Stromal cell of bone marrow (primary cell): ENCODE results near the gene WFDC13.
"Not testable (repeated sequence)": the region's sequence is repeated elsewhere in the genome, so short reads cannot be mapped to it uniquely, and the experiment has no call there.

Experiments
- DNase-seq: peaks from one replicate; pipeline ENCODE4 v3.0.0-alpha.2; 2012; ENCODE audit warnings: low read depth

Gene WFDC13, protein sequence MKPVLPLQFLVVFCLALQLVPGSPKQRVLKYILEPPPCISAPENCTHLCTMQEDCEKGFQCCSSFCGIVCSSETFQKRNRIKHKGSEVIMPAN

DNA sequence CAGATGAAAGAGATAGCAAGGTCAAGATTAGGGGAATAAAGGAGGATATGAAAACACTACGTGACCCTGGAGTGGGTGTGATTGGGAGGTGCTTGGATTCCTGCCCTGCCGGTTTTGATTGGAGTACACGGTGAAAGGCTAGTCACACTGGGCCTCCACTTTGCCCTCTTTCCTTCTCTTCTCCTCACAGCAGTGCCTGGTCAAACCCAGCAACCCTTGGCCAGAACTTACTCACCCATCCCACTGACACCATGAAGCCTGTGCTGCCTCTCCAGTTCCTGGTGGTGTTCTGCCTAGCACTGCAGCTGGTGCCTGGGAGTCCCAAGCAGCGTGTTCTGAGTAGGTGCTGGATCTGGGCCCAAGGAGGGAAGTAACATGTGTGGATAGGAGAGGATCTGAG, at the start of gene WFDC13:
WFDC13 (plus strand) TSS at position 166 of the 400 bp plus-strand sequence; CDS start at position 252, 86 bp downstream.
- no peak for DNase-seq

DNA sequence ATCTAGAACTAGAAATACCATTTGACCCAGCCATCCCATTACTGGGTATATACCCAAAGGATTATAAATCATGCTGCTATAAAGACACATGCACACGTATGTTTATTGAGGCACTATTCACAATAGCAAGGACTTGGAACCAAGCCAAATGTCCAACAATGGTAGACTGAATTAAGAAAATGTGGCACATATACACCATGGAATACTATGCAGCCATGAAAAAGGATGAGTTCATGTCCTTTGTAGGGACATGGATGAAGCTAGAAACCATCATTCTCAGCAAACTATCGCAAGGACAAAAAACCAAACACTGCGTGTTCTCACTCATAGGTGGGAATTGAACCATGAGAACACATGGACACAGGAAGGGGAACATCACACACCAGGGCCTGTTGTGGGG, 44.8 kb upstream of the WFDC13 start:
- not testable (repeated sequence) for DNase-seq

DNA sequence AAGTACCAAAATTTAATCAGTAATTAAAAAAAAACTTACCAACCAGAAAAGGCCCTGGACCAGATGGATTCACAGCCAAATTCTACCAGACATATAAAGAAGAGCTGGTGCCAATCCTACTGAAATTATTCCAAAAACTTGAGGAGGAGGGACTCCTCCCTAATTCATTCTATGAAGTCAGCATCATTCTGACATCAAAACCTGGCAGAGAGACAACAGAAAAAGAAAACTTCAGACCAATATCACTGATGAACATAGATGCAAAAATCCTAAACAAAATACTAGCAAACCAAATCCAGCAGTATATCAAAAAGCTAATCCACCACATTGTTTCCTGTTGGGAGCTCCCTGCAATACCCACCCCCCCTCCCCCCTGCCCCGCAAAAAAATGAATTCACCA, 31.7 kb upstream of the WFDC13 start, which contains the start of gene WFDC11:
WFDC11 (minus strand) TSS at position 101 of the 400 bp plus-strand sequence. CDS start 19,639 bp downstream, outside the sequence.
- DNase-seq: no peak

DNA sequence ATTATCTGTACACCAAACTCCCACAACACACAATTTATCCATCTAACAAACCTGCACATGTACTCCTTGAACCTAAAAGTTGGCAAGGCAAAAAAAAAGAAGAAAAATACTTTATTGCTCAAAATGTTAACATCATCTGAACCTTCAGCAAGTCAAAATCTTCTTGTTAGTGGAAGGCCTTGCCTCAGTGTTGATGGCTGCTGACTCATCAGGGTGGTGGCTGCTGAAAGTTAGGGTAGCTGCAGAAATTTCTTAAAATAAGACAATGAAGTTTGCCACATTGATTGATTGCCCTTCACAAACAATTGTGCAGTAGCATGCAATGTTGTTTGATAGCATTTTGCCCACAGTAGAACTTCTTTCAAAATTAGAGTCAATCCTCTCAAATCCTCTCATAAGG, 29.1 kb upstream of the WFDC13 start:
- no peak for DNase-seq

DNA sequence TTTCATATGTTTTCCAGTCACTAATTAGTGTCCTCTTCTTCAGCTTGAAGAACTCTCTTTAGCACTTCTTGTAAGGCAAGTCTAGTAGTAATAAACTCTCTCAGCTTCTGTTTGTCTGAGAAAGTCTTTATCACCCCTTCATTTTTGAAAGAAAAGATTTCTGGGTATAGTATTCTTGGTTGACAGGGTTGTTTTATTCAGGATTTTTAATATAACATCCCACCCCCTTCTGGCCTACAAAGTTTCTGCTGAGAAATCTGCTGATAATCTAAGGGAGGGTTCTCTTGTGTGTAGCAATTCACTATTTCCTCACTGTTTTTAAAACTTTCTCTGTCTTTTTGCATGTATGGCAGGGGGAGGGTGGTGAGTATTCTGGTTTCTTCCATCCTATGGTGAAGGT, 22.2 kb upstream of the WFDC13 start:
- DNase-seq: no peak

GRCh38 chr20:45685896-45686295, 15.9 kb upstream of the WFDC13 start:
- no peak for DNase-seq

DNA sequence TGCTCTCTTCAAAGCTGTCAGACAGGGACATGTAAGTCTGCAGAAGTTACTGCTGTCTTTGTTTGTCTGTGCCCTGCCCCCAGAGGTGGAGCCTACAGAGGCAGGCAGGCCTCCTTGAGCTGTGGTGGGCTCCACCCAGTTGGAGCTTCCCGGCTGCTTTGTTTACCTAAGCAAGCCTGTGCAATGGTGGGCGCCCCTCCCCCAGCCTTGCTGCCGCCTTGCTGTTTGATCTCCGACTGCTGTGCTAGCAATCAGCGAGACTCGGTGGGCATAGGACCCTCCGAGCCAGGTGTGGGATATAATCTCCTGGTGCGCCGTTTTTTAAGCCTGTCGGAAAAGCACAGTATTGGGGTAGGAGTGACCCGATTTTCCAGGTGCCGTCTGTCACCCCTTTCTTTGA, 8.5 kb upstream of the WFDC13 start:
- DNase-seq: not testable (repeated sequence)

- DNase-seq: peak; percentile 8
Observed at GRCh38 chr20:45695496-45695895, 6.3 kb upstream of the WFDC13 start.

DNA sequence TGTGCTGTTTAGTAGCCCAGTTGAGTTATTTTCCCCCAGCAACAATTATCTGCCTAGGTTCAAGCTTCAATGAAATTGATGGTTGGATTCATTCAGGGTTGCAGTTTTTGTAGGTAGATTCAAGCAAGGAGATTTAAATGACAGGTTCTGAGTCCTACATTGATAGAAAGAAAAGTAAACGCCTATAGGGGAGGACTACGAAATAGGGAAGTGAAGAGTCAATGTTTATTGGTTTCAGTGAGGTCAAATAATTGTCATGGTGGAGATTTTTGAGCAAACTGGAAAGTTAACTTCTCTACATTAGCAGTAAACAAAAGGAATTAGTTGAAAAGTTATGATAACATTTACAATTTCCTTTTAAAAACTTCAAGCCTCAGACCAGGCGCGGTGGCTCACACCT, 734 bp upstream of the WFDC13 start:
- no peak for DNase-seq

DNA sequence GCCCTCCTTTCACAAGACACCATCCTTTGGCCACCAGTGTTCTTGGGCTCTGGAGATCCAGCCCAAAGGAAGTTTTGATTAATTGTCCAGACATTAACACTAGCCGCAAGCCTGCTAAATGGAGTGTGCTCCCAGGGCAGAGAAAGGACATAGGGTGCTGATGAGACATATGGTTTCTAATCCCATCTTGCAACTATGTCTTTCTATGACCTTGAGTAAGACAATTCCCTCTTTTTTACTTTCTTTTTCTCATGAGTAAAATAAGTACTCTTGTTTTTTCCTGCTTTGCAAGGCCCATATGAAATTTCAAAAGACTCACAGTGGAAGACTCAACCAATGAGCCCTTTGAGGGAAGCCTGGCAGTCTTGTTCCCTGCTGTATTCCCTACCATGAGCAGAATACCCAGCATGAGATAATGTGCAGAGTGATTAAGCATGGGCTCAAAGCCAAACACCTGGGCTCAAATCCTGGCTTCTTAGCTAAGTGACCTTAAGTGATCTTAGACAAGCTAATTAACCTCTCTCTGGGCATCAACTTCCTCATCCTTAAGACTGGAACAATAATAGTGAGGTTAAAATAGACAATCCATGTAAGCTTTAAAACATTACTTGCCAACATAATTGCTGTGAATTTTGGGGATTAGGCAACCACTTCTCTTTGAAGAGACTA, 3.3 kb downstream of the WFDC13 start, which contains the start of gene WFDC10B:
WFDC10B (minus strand) TSS at position 51 of the 669 bp plus-strand sequence. CDS start 19,027 bp downstream, outside the sequence.
- DNase-seq: no peak

DNA sequence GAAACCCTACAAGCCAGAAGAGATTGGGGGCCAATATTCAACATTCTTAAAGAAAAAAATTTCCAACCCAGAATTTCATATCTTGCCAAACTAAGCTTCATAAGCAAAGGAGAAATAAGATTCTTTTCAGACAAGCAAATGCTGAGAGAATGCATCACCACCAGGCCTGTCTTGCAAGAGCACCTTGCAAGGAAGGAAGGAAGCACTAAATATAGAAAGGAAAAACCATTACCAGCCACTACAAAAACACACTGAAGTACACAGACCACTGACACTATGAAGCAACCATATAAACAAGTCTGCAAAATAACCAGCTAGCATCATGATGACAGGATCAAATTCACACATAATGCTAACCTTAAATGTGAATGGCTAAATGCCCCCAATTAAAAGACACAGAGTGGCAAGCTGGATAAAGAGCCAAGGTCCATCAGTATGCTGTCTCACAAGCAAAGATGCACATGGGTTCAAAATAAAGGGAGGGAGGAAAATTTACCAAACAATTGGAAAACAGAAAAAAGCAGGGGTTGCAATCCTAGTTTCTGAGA, 14.4 kb downstream of the WFDC13 start:
- DNase-seq: not testable (repeated sequence)

DNA sequence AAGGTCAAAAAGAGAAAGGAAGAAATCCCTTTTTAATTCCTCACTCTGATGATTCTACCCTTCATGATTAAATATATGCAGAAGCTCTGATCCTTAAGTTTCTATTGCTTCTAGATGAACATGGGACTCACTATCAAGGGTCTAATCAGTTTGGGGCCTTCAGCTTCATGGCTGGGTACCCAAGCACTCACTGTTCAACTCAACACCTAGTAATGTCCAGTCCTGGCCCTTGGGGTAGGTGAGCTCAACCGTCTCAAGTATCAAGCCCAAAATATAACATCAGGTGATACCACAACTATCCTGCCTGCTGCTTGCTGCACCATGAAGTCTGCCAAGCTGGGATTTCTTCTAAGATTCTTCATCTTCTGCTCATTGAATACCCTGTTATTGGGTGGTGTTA, 20.2 kb downstream of the WFDC13 start, which contains the start of gene SPINT4:
SPINT4 (plus strand) TSS at position 301 of the 400 bp plus-strand sequence; CDS start at position 322, 21 bp downstream.
- DNase-seq: no peak

DNA sequence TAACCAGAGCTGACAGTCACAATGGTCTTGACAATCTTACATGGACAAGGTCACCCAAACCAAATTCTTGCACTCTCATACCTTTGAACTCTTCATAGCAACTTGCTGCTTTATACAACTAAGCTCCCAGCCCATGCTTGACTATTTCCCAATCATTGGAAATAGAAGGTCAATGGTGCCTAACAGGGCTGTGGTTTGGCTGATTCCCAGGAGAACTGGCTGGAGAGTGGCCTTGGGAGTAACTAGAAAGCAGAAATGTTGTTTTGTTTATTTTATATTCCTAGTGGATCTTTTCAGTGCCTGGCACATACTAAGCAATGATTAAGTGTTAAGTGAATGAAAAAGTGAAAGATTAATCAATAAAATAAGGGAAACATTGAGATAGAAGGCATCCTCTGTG, 23.3 kb downstream of the WFDC13 start:
- peak; percentile 3 for DNase-seq

- DNase-seq: peak; percentile 4
Observed at GRCh38 chr20:45727044-45727443, 25.2 kb downstream of the WFDC13 start.

DNA sequence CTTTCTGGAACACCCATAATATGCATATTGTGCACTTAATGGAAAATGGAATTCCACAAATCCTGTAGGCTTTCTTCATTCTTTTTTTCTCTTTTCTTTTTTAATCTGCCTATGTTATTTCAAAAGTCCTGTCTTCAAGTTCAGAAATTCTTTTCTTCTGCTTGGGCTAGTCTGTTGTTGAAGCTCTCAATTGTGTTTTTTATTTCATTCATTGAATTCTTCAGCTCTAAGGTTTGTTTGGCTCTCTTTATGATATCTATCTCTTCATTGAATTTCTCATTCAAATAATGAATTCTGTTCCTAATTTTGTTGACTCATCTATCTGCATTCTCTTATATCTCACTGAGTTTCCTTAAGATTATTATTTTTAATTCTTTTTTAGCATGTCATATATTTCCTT, 30.4 kb downstream of the WFDC13 start:
- no peak for DNase-seq

DNA sequence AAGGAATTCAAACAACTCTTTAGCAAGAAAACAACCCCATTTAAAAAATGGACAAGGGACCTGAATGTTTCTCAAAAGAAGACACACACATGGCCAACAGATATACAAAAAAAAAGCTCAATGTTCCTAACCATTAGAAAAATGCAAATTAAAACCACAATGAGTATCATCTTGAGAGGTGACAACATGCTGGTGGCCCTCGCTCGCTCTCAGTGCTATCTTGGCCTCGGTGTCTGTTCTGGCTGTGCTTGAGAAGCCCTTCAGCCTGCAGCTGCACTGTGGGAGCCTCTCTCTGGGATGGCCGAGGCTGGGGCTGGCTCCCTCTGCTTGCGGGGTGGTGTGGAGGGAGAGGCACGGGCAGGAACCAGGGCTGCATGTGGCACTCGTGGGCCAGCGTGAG, 33.7 kb downstream of the WFDC13 start:
- DNase-seq: no peak

GRCh38 chr20:45735988-45736387, 34.1 kb downstream of the WFDC13 start:
- DNase-seq: no peak

DNA sequence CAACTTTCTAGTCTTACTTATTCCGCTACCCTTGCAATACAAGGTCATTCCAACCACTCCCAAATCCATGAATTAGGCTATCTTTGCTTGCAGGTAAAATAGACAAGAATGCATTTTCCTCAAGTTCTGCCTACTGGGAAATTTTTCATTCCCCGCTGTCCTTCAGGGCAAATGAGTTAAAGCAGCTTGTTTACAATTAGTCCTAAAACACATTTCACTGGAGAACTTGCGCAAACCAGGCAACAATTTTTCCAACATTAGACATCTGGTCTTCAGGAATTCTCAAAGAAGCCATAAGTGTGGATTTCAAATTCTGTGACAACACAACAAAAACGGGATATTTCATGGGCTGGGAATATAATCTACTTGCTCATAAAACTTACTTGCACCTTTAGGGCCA, 40.8 kb downstream of the WFDC13 start:
- no peak for DNase-seq

- no peak for DNase-seq
Observed at GRCh38 chr20:45745015-45745414, 43.2 kb downstream of the WFDC13 start.

DNA sequence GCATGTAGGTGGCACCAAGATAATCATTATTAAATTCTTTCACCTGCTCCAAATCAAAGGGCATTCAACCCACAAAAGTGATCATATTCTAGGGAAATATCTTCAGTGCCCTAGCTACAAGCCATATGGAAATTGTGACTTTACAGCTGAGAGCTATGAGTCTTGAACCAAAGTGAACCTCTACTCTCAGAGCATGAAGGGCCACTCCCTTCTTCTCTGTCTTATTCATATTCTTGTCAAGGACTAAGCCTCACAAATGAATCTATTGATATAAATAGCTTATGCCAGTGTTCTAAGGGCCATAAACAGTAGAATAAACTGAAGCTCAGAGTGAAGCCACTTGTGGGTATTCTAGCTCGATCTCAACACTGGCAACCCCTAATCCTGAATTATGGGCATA, 49.9 kb downstream of the WFDC13 start:
- no peak for DNase-seq

DNA sequence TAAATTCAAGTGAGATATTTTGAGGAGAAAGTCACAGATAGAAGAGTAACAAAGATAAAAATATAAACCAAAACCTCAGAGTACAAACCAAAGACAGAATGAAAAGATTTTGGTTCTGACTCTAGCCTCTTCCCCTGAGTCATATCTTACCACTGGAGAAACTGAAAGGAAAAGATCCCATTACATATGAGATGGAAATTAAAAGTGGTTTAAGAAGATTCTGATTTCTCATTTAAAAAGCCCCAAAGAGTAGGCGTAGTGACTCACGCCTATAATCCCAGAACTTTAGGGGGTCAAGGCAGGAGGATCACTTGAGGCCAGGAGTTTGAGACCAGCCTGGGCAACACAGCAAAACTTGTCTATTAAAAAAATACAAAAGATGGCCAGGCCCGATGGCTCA, 50.9 kb downstream of the WFDC13 start:
- DNase-seq: peak; percentile 75

- DNase-seq: no peak
Observed at GRCh38 chr20:45758096-45758495, 56.3 kb downstream of the WFDC13 start.
